Activated CD4-positive, alpha-beta T cell treated with anti-CD3 and anti-CD28 coated beads, Interleukin-2, amount 50 U/mL, for 24 hours (primary cell): Measurements from ENCODE around the gene SH3RF2.
"Not testable (repeated sequence)": the region's sequence is repeated elsewhere in the genome, so short reads cannot be mapped to it uniquely, and the experiment has no call there.

Experiments
- DNase-seq, 2 donors: peaks; one replicate each; pipeline ENCODE4 v3.0.0-alpha.2; 2020; ENCODE audit warnings: low read depth in 1 of 2, low spot score in 1 of 2

SH3RF2 gene

DNA sequence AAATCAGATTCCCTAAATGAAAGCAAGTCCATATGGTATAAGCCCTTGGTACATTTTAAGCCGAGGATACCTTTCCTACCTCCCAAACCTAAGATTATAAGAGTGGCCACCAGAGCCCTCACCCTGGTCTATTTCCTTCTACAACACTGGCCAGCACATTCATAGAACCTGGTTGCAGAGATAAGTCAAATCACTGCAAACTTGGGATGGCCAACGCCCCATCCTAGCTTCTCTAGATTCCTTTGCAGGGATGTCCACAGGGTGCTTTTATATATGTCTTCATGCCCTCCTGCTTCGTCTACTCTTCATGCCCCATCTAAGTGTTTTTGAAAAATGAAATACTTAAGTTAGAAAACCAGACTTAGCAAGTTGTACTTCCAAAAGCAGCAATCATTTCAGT is 41.8 kb downstream of the SH3RF2 start:
- DNase-seq = no peak

- no peak for DNase-seq
Measured at GRCh38 chr5:145978708-145979107, 42.3 kb downstream of the SH3RF2 start.

DNA sequence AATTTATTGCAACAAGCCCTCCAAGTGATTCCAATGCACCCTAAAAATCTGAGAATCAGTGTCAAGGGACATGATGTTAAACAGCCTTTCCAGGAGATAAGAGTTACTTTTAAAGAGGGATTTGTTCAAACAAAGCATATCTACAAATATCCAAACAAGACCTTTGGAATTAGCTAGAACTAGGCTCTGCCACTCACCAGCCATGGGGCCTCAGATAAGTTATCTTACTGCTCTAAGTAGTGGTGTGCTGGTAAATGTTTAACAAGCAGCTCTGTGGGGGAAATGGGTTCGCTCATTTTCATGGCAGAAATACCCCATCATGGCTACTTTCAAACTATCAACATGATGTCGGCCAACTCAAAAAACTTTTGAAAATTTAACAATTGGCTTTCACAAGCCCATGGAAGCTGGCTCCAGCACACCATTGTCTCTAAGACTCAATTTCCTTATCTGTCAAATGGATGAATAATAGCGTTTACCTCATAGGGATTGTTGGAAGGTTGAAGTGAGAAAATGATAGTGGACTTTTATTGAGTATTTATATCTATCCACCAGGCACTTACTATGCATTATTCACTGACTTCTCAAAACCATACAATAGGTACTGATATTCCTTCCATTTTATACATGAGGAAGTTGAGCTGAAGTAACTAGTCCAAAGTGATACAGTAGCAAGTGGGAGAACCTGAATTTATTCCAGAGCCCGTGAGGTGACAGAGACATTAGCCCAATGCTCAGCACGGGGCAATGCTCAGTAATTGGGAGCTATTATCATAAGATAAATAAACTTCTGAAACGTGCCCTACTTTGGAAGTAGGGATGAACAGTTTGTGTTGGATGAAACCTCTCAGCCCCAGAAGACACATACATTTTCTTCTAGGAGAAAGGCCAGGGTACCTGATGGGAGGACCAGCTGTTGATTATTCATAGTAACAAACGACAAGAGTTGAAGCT is 43.2 kb downstream of the SH3RF2 start:
- DNase-seq = no peak

- no peak for DNase-seq
Measured at GRCh38 chr5:145980259-145980658, 43.9 kb downstream of the SH3RF2 start.

GRCh38 chr5:145980718-145981117 is 44.3 kb downstream of the SH3RF2 start:
- no peak for DNase-seq

DNA sequence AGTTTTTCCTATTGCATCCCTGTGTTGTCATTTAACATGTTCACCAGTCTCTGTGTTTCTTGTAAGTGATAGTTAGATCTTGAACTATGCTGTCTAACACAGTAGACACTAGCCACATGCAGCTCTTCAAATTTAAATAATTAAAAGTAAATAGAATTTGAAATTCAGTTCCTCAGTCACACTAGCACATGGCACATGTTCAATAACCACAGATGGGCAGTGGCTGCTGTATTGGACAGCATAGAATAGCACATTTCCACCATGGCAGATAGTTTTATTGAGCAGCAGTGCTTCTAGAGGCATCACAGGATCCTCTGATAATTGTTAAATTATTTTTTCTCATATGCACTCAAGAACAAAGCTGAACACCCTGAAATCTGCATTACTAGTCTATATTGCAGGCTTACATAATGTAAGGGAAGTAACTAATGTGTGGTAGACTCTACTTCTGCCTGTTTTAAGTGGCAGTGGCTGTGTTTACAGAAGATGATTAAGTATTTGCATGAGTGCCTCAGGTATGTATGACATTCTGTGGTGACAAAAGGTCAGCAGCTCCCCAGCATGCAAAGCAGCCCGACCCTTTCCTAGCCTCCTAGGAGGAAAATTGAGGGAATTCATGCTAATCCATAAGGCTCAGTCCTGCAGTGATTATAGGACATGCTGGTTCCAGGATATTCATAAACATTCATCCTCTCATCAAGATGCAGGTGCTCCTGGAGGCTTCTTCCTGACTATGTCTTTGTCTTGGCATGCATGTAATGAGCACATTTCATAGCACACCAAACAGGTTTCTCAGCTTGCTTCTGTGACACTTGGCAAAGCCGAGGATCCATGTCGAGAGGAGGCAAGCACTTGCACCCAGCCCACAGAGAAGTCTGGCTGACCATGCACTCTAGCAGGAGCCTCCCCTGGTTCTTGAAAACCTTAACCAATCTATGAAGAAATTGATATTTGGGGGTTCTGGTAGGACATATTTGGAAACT is 45.5 kb downstream of the SH3RF2 start:
- no peak for DNase-seq

DNA sequence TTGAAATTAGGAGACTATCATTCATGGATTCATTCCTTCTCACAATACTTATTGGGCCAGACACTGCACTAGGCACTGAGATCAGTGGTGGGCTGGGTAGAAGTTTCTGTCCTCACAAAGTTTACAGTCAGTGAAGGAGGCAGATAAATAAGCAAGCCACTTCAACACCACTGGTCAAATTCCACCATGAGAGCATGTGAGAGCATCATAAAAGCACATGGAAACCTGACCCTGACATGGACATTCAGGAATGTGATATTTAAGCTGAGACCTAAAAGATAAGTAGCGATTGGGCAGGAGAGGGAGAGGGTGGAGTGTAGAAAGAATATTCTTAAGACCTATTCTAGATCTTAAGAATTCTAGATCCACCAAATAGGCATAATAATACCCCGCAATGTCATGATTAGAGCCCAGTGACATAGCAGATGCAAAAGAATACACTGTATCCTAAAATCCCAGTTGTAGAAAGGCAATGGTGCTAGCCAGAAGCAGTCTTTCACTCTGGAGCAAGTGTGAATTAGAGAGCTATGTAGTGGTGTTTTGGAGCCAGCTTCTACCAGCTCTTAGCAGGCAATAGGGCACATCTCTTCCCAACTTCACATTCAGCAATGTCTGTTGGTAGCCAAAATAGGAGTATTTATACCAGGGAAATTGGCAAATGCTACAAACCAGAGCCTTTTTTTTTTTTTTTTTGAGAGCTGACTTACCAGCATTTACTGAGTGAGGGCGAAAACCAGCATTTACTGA is 46.4 kb downstream of the SH3RF2 start:
- DNase-seq = no peak

DNA sequence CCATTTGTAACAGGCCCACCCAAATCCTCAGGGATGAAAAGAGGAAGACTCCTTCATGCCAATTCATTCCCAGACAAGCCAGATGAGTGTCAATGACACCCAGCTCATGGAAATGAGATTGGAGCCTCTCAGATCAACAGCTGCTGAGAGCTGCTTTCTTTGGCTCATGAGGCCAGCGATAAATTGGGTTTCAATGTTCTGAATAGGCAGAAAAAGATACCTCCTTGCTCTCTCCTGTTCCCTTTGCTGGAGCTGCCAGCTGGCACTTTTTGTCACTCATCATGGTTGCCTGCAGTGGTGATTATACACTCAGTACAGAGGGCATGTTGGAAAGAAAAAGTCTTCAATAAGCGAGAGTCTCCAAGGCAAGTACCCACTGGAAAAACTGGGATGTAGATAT is 47.1 kb downstream of the SH3RF2 start:
- DNase-seq = no peak

GRCh38 chr5:145984072-145984471 is 47.7 kb downstream of the SH3RF2 start:
- DNase-seq = no peak

- no peak for DNase-seq
Measured at GRCh38 chr5:145987856-145988255, 51.5 kb downstream of the SH3RF2 start.

DNA sequence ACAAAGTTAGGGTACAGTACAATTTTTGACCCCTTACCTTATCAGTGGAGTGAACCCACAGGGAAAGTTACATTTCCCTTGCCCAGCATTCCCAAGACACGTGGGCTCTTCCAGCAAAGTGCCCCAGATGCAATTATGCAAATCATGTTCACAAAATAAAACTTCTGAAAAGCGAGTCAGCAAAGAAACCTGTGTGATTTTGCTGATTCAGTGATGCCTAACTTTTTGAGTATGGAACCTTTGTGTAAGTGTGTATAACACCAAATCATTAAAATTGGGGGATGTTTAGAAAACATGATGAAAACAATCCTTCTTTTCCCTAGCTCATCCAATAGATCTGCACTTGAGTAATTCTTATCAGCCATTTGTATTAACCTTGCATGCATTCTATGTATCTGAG is 52.6 kb downstream of the SH3RF2 start:
- DNase-seq = no peak

- DNase-seq = no peak
Measured at GRCh38 chr5:145989428-145989827, 53.0 kb downstream of the SH3RF2 start.

GRCh38 chr5:145990170-145990569 is 53.8 kb downstream of the SH3RF2 start:
- no peak for DNase-seq

DNA sequence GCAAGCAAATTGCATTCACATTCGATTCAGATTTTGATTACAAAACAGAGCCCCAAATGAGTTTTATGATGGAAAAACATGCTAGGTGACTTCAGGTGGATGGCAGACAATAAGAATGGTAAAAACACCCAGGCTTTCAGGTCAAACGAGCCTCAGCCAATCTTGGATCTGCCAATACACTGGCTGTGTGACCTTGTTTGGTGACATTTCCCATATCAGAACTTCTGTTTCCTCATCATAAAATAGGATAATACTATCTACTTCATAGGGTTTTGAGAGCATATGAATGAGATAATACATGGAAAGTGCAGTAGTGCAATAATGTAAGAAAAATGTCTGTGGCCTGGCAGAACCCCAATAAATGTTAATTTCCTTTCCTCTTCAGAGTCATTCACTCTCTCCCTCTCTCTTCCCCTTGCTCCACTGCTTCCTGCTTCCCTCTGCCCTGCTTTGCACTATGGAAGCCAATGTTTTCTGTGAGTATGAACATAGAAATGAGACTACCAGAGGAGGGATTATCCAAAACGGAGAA is 54.7 kb downstream of the SH3RF2 start:
- no peak for DNase-seq

DNA sequence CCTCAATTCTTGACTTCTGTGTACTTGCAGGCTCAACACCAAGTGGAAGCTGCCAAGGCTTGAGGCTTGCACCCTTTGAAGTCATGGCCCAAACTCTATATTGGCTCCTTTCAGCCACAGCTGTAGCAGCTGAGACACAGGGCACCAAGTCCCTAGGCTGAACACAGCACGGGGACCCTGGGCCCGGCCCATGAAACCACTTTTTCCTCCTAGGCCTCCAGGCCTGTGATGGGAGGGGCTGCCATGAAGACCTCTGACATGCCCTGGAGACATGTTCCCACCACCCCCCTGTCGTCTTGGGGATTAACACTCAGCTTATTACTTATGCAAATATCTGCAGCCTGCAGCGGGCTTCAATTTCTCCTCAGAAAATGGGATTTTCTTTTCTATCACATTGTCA is 57.2 kb downstream of the SH3RF2 start:
- DNase-seq = not testable (repeated sequence)

DNA sequence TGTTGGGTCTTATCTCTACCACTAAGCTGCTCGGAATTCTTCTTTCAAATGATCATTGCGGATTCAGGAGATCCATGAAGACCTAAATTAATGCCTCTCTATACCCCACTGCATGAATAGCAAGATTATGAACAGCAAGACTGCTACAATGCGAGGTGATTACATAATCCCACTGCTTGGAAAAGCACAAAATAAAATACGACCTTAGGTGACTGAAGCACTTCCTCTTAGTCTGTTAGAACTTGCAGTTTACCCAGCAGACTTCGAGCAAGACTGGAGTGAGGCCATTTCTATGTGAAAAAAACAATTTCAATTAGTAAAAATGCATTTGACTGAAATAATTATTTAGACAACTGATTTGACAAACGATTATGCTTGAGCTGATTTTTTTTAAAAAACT is 59.8 kb downstream of the SH3RF2 start:
- no peak for DNase-seq

GRCh38 chr5:145999208-145999607 is 62.8 kb downstream of the SH3RF2 start:
- no peak for DNase-seq

- no peak for DNase-seq
Measured at GRCh38 chr5:146000072-146000471, 63.7 kb downstream of the SH3RF2 start.

- DNase-seq = no peak
Measured at GRCh38 chr5:146001544-146002190, 65.3 kb downstream of the SH3RF2 start.

GRCh38 chr5:146002491-146002890 is 66.1 kb downstream of the SH3RF2 start:
- DNase-seq = no peak
